Uterus (tissue), 2 donors: ENCODE data around the gene FAM180B.

Experiments used
- CTCF ChIP-seq, 4 experiments: fragments of 200-600 bp in 2 of 4; fragments of 450-650 bp in 2 of 4; sonication (generic) in 2 of 4; IDR thresholded peaks; one replicate each; pipeline ENCODE4 v1.5.1; 2016 to 2019; ENCODE audit warnings: antibody characterized with exemption in 4 of 4, mild to moderate bottlenecking in 2 of 4, moderate library complexity in 1 of 4
- POLR2A ChIP-seq, 2 donors: fragments of 450-650 bp; IDR thresholded peaks; one replicate each; pipeline ENCODE4 v1.6.1; 2016; ENCODE audit warnings: antibody characterized with exemption in 2 of 2, mild to moderate bottlenecking in 1 of 2, moderate library complexity in 1 of 2

- TF ChIP-seq POLR2A (IDR thresholded peaks at IDR 0.05) (no peak), CTCF (IDR thresholded peaks at IDR 0.05) (no peak)
Measured at GRCh38 chr11:47560426-47560825, 26.1 kb upstream of the FAM180B start.
